WI38 (cell line): ENCODE measurements around the gene NEUROG3.

Experiments used
- H3K4me3 ChIP-seq: 2 replicates; pipeline ENCODE4 v1.5.1; 2011; ENCODE audit warnings: low read depth, mild to moderate bottlenecking, control low read depth, low read length
- CTCF ChIP-seq: IDR thresholded peaks from 2 replicates; pipeline ENCODE4 v1.5.1; 2012; ENCODE audit warnings: low read depth, mild to moderate bottlenecking, control low read depth, low read length

NEUROG3 gene, protein sequence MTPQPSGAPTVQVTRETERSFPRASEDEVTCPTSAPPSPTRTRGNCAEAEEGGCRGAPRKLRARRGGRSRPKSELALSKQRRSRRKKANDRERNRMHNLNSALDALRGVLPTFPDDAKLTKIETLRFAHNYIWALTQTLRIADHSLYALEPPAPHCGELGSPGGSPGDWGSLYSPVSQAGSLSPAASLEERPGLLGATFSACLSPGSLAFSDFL

GRCh38 chr10:69573056-69573806 is at the start of gene NEUROG3:
Gene NEUROG3 (minus strand): TSS chr10:69573422. CDS start chr10:69573043, 379 bp downstream.
- H3K4me3 ChIP-seq: no peak within 1 kb of the TSS
- no peak for TF ChIP-seq CTCF

GRCh38 chr10:69620625-69621024 is 47.4 kb upstream of the NEUROG3 start:
- H3K4me3 ChIP-seq: no peak overlapping the region
- TF ChIP-seq CTCF: no peak

- TF ChIP-seq CTCF: no peak
Observed at GRCh38 chr10:69619626-69620025, 46.4 kb upstream of the NEUROG3 start.

DNA sequence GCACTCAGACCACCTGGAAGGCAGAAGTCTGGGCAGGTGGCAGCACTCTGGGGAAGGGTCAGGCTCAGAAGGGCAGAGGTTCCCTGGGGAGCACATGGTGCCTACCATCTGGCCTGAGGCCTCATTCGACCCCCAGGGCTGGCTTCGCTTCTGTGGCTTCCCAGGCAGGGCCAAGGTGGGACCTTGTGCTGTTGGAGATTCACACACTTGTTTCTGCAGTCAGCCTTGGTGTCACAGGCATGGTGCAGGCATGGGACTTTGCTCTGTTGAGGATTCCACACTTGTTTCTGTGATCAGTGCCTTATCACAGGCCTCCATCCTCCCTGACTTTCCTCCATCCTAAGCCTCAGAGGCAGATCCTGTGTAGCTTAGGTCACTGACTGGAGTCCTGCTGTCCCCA is 45.5 kb upstream of the NEUROG3 start:
- no peak for TF ChIP-seq CTCF
- H3K4me3 ChIP-seq: no peak overlapping the region

More at GRCh38 chr10:69619626-69620025, 46.4 kb upstream of the NEUROG3 start:
- H3K4me3 ChIP-seq: no peak overlapping the region

DNA sequence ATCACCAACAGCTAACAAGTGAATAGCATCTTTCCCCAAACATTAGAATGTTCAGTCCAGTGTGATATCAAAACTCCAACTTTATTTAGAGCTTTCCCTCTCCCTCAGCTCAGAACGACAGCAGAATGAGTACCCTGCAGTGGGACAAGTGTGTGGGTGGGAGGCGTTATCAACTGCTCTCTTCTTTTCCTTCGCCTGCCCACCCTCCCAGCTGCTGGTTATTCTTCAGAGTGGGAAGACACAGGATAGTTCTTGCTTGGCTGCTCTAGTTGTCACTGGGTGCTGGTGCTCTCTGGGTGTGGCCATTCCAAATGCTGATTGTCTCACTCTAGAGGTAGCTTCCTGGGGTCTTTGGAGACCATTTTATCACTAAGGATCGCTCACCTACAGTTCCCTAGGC is 43.1 kb upstream of the NEUROG3 start:
- no peak overlapping the region for H3K4me3 ChIP-seq
- no peak for TF ChIP-seq CTCF

GRCh38 chr10:69614130-69614529 is 40.9 kb upstream of the NEUROG3 start:
- TF ChIP-seq CTCF: no peak
- H3K4me3 ChIP-seq: no peak overlapping the region

GRCh38 chr10:69612760-69613159 is 39.5 kb upstream of the NEUROG3 start:
- no peak overlapping the region for H3K4me3 ChIP-seq
- TF ChIP-seq CTCF: no peak
